Mucosa of rectum (tissue), 2 donors: Measurements from ENCODE around the gene GBX1.

Experiments
- H3K27ac ChIP-seq, 2 donors: one replicate each; pipeline ENCODE4 v1.7.0; 2013; ENCODE audit warnings: inconsistent platforms in 2 of 2, low read depth in 2 of 2, low read length in 2 of 2
- H3K27me3 ChIP-seq, 2 donors: one replicate each; pipeline ENCODE4 v1.7.0; 2013; ENCODE audit warnings: low read length in 2 of 2; ENCODE audit not compliant: control insufficient read depth in 2 of 2, insufficient read depth in 2 of 2
- H3K36me3 ChIP-seq, 2 donors: one replicate each; pipeline ENCODE4 v1.7.0; 2013; ENCODE audit warnings: low read length in 2 of 2; ENCODE audit not compliant: control insufficient read depth in 2 of 2, insufficient read depth in 2 of 2
- H3K4me1 ChIP-seq, 2 donors: one replicate each; pipeline ENCODE4 v1.7.0; 2013; ENCODE audit warnings: low read length in 2 of 2, mild to moderate bottlenecking in 1 of 2; ENCODE audit not compliant: control insufficient read depth in 2 of 2, insufficient read depth in 2 of 2
- H3K4me3 ChIP-seq, 2 donors: one replicate each; pipeline ENCODE4 v1.7.0; 2013; ENCODE audit warnings: low read length in 2 of 2
- H3K9ac ChIP-seq, 2 donors: one replicate each; pipeline ENCODE4 v1.7.0; 2013; ENCODE audit warnings: low read length in 2 of 2, low read depth in 1 of 2, mild to moderate bottlenecking in 1 of 2
- H3K9me3 ChIP-seq, 2 donors: one replicate each; pipeline ENCODE4 v1.7.0; 2013; ENCODE audit warnings: low read length in 2 of 2; ENCODE audit not compliant: control insufficient read depth in 2 of 2
- donor health status: healthy.
- donor health status: Normal muscosa, but diverticular disease.

Gene GBX1

DNA sequence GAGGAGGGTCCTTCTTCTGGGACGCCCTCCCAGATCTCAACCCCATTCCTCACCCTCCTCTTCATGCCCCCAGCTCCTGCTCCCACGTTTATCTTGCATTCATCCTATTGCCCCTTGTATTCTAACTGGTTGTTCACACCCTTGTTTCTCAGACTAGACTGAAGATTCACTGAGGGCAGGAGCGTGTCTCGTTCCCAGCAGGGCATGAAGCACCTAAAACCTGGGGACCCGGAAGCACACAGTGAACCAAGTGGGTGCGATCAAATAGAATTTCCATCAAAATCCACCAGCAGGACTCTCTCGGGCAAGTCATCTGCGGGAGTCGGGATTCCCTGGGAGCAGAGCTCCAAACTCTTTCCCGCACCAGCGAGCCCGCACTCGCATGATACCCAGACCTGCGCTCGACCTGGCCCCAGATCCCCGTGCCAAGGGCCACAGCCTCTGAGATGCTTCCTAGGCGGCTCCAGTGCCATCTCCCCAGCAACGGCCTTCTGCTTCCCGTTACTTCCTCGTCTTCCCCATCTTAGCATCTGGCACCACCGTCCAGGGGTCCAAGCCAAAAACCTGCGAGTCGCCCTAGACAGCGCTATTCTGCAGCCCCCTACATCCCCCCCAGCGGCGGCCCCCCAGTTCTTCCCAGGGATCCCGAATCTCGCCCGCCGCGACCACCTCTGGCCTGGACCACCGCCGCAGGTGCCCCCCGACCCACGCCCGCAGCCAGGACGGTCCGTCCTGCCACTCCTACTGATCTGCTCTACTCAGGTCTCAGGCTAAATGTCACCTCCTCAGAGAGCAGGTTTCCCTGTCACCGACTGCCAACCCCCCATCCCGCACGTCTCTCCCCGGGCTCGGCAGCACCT is 6.1 kb upstream of the GBX1 start:
- H3K27me3 ChIP-seq: peaks cover 20 to 35% of the 10 kb centered on the region in 2 donors
- no peak overlapping the region for H3K27ac ChIP-seq
- H3K4me3 ChIP-seq: no peak overlapping the region
- peaks cover 0 to under 1% of the 10 kb centered on the region in 2 donors for H3K4me1 ChIP-seq
- H3K9ac ChIP-seq: no peak overlapping the region
- H3K36me3 ChIP-seq: no peaks in the 10 kb centered on the region
- H3K9me3 ChIP-seq: no peaks in the 10 kb centered on the region

DNA sequence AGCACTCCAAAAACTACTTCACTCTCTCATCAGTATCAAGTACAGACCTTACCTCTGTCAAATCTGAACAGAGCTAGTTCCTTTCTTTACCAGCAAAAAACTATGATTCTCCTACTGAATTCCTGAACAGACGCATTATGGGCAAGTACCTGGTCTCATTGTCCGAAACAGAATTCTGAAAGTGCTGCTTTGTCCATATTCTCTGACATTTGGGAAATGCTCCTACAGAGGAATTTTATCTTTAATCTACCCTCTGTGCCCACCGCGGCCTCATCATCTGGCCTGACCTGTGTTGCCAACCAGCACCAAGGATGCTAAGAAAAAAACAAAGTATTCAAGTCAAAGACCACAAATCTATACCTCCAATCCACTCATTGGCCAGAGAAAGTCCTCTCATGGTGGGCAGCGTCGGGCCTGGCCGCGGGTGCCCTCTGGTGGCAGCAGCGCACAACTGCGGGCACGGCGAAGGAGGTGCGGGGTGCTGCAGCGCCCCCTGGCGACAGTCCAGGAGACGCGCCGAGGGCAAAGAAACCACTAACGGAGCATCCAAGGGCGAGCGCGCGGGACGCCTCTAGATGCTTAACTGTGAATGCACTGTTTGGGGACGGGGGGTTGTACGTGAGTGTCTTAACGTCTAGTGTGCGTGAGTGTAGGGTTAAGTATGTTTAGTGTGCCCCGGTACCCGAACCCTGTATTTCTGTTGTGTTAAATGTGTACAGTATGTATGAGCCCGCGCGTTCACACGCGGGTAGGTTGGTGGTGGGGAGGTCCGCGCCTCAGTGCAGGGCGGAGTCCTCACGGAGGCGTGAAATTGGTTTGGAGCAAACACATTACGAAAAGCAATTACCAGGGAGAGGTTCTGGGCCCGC is 5.0 kb upstream of the GBX1 start:
- no peaks in the 10 kb centered on the region for H3K36me3 ChIP-seq
- H3K27ac ChIP-seq: no peak overlapping the region
- no peak overlapping the region for H3K4me3 ChIP-seq
- no peaks in the 10 kb centered on the region for H3K9me3 ChIP-seq
- H3K9ac ChIP-seq: no peak overlapping the region
- peaks cover 0 to 9% of the 10 kb centered on the region in 2 donors for H3K4me1 ChIP-seq
- H3K27me3 ChIP-seq: peaks cover 23 to 42% of the 10 kb centered on the region in 2 donors

DNA sequence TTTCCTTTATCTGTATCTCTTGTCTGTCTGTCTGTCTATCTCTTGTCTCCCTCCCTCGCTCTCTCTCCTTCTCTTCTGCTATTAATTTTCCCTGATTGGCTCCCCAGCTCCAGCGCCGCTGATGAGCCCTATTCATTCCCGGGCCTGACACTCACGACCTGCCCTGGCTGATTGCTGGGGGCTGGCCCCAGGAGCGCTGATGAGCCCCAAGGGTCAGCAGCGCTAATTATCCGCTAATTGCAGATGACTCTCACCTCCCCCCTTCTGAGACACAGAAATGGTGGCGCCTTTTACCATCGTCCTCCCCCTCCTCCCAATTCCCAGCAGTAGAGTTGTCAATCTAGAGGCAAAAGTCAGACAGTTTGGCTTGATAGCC is 1.3 kb upstream of the GBX1 start:
- H3K4me1 ChIP-seq: peaks cover 3 to 14% of the 10 kb centered on the region in 2 donors
- H3K27me3 ChIP-seq: peaks cover 48 to 59% of the 10 kb centered on the region in 2 donors
- H3K27ac ChIP-seq: no peak overlapping the region
- no peak overlapping the region for H3K4me3 ChIP-seq
- H3K9me3 ChIP-seq: no peaks in the 10 kb centered on the region
- no peak overlapping the region for H3K9ac ChIP-seq
- no peaks in the 10 kb centered on the region for H3K36me3 ChIP-seq

DNA sequence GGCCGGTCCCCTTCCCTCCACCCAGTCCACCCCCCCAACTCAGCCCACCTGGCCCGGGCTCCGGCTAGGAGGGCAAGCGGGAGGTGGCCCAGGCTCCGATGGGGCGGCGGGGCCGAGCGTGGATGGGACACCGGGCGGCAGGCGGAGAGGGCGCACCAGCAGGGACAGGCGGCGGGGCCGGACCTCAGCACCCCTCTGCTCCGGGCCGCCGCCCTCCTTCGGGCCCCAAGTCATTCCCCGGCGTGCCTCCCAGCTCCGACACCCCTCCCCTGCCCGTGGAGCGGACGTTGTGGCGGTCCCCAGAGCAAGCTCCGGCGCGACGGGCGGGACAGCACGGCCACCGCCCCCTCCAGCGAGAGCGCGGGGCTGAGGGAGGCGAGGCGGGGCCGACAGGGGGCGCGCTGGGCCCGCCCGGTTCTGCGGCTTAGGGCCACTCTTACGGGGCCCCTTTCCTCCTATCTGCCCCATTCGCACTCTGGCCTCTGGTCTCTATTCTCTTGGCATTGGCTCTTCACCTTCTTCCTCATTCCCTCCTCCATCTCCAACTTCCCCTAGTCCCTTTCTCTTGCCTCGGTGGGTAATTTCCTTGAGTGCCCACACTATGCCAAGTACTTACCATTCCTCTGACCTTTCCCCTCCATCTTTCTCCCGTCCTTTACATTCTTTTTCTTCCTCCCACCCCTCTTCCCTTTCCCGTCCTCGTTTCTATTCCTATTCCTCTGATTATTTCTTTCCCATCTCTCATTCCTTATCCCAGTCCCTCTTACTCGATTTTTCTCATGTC is 701 bp upstream of the GBX1 start:
- no peak overlapping the region for H3K27ac ChIP-seq
- H3K9ac ChIP-seq: peak overlapping the region in 1 of 2 donors; percentile 26
- H3K4me3 ChIP-seq: peak overlapping the region; percentile 13 to 48
- H3K27me3 ChIP-seq: peaks cover 49 to 60% of the 10 kb centered on the region in 2 donors
- no peaks in the 10 kb centered on the region for H3K36me3 ChIP-seq
- no peaks in the 10 kb centered on the region for H3K9me3 ChIP-seq
- peaks cover 3 to 14% of the 10 kb centered on the region in 2 donors for H3K4me1 ChIP-seq

DNA sequence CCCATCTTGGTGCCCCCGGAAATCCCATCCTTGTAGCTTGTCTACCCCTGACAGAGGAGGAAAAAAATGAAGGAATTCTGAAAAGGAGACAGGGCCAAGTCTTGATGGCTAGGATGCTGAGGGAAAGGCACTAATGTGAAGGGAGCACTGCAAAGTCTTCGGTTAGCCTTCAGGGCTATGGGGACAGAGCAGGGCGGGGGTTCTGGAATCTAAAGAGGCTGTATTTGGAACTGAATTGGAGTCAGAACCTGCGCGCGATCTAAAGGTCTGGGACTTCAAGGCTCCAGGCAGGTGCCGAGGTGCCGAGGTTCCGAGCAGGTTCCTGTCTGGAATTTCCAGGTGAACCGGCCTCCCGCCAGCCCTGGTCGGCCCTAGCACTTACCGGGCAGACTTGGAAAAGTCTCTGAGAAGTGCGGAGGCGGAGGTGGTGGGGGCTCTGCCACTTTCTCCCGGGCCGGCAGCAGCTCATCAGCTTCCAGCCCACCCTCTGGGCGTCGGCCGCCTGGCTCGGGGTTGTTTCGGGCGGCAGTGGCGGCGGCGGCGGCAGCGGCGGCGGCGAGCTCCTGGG is 781 bp downstream of the GBX1 start:
- no peaks in the 10 kb centered on the region for H3K9me3 ChIP-seq
- H3K27ac ChIP-seq: no peak overlapping the region
- H3K4me3 ChIP-seq: no peak overlapping the region
- H3K36me3 ChIP-seq: no peaks in the 10 kb centered on the region
- H3K9ac ChIP-seq: no peak overlapping the region
- H3K27me3 ChIP-seq: peaks cover 51 to 54% of the 10 kb centered on the region in 2 donors
- peaks cover 3 to 14% of the 10 kb centered on the region in 2 donors for H3K4me1 ChIP-seq

DNA sequence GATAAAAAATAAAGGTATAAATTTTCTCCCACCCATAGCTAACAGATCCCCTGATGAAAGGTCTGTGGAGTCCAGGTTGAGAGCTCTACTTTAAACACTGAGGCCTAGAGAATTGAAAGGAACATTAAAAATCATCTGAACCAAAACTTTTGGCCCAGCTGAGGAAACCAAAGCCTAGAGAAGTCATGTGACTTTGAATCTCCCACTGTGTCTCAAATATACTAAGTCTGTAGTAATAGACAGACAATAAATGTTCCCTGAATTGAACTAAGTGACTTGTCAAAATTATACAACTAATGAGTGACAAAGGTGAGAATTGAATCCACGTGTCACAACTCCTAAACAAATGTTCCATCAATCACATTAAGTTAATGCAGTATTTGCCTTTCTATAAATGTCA is 5.7 kb downstream of the GBX1 start:
- no peak overlapping the region for H3K27ac ChIP-seq
- peaks cover 29 to 30% of the 10 kb centered on the region in 2 donors for H3K27me3 ChIP-seq
- H3K36me3 ChIP-seq: no peaks in the 10 kb centered on the region
- no peak overlapping the region for H3K4me3 ChIP-seq
- H3K9me3 ChIP-seq: no peaks in the 10 kb centered on the region
- no peak overlapping the region for H3K9ac ChIP-seq
- H3K4me1 ChIP-seq: peaks cover 2 to 9% of the 10 kb centered on the region in 2 donors

DNA sequence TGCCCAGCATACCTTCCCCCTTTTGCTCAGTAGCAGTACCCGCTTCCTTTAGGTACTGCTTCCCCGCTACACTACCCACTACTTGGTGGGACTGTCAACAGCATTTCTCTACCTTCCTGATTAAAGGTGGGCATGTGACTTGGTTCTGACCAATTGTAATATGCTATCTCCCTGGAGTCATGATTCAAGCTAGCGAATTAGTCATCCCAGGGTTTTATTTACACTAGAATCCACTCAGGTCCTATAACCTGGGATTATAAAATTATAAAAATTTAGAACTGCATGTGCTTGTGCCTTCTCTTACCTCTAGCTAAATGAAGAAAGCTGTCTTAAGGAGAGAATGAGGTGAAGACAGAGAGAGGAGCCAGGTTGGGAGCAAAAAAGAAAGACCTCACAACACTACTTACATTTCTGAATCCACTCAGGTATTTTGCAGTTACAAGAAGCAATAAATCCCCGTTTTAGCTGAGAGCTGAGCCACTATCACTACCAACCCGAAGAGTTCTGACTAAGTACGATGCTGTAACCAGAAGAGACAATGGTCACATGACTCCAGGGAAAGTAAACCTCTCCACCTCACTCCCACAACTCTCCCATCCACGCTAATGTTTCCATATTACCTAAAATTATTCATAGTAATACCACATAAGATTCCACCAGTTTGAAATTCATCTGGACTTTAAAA is 9.7 kb downstream of the GBX1 start:
- peaks cover 0 to 2% of the 10 kb centered on the region in 2 donors for H3K27me3 ChIP-seq
- H3K36me3 ChIP-seq: no peaks in the 10 kb centered on the region
- no peak overlapping the region for H3K27ac ChIP-seq
- H3K9me3 ChIP-seq: no peaks in the 10 kb centered on the region
- no peak overlapping the region for H3K4me3 ChIP-seq
- peaks cover 0 to 7% of the 10 kb centered on the region in 2 donors for H3K4me1 ChIP-seq
- no peak overlapping the region for H3K9ac ChIP-seq

DNA sequence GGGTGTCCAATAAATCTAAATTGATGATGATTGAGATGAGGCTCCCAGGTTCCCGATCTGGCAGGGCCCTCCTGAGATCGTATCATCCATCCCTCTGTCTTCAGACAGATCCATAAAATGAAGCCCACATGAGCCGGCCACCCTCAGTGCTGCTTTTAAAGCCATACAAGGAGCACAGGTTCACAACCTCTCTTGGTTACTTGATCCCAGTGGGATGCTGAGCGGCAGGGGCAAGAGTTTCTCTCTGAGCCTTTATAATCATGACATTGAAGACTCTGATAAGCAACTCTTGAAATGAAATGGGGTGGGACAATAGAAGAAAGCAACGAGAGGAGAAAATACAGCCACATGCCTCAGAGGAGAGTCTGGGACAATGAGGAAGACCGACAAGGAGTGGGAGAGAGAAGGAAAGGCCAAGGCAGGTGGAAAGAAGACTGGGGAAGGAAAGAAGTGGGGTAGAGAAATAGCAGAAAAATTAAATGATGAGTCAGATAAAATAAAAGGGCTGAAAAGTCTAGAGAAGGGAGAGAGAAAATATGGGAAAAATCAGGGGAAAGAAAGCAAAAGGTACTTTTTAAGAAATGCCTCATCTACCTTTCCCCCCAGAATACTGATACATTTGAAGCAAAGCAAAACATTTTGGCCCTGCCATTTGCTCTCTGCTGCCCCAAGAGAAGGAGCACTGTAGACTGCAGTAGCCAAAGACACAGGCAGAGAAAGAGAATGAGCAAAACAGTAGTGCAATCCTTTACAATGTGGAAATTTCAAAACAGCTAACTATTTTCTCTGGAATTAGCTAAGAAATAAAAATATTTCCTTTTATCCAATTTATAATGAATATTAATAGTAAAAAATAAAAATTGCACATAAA is 14.6 kb downstream of the GBX1 start:
- H3K27ac ChIP-seq: no peak overlapping the region
- no peaks in the 10 kb centered on the region for H3K9me3 ChIP-seq
- no peak overlapping the region for H3K4me3 ChIP-seq
- H3K9ac ChIP-seq: no peak overlapping the region
- peaks cover 2% of the 10 kb centered on the region in 2 donors for H3K27me3 ChIP-seq
- H3K4me1 ChIP-seq: peaks cover 0 to 9% of the 10 kb centered on the region in 2 donors
- no peaks in the 10 kb centered on the region for H3K36me3 ChIP-seq
